Measurements from ENCODE around the gene MTG2.

The MTG2 gene

DNA sequence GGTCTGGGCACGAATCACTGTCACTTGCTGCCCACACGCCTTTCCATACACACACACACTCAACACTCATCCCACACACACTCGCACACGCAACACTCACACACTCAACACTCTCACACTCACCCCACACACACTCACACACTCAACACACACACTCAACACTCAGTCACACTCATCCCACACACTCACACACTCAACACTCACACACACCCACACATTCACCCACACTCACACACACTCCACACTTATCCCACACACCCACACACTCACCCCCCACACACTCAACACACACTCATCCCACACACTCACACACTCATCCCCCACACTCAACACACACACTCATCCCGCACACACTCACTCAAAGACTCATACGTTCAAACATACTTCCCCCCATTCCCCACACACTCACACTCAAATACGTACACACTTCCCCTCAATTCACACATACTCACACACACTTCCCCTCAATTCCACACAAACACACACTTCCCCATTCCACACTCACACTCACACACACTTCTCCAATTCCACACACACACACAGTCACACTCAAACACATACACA, 46.2 kb downstream of the MTG2 start:
- H3K27ac ChIP-seq, result no peak overlapping the region
- no peak overlapping the region for H3K4me3 ChIP-seq
- H4K20me1 ChIP-seq, result no peaks in the 10 kb centered on the region
- 0 out of 2 replicates have a peak, but pooled peaks cover 4% of the 10 kb centered on the region for H3K27me3 ChIP-seq
- TF ChIP-seq Cebpa-rat (IDR thresholded peaks at IDR 0.05), result no peak
- H3K9ac ChIP-seq, result no peak overlapping the region
- no peak overlapping the region for H3K4me2 ChIP-seq
- H3K9me3 ChIP-seq, result no peaks in the 10 kb centered on the region
- H3K4me1 ChIP-seq, result peaks cover 42% of the 10 kb centered on the region
- no peaks in the 10 kb centered on the region for H3K36me3 ChIP-seq

DNA sequence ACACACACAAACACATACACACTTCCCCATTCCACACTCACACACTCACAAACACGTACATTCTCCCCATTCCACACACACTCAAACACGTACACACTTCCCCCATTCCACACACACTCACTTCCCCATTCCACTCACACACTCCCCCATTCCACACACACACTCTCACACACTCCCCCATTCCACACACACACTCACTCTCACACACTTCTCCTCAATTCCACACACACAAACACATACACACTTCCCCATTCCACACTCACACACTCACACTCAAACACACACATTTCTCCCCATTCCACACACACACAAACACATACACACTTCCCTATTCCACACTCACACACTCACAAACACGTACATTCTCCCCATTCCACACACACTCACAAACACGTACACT, 46.8 kb downstream of the MTG2 start:
- Histone ChIP-seq H3K9ac (no peak overlapping the region), H4K20me1 (no peaks in the 10 kb centered on the region), H3K9me3 (no peaks in the 10 kb centered on the region), H3K36me3 (no peaks in the 10 kb centered on the region), H3K4me3 (no peak overlapping the region), H3K4me2 (no peak overlapping the region), H3K4me1 (peaks cover 43% of the 10 kb centered on the region), H3K27ac (no peak overlapping the region), H3K27me3 (0 out of 2 replicates have a peak, but pooled peaks cover under 1% of the 10 kb centered on the region)
- no peak for TF ChIP-seq Cebpa-rat (IDR thresholded peaks at IDR 0.05)

DNA sequence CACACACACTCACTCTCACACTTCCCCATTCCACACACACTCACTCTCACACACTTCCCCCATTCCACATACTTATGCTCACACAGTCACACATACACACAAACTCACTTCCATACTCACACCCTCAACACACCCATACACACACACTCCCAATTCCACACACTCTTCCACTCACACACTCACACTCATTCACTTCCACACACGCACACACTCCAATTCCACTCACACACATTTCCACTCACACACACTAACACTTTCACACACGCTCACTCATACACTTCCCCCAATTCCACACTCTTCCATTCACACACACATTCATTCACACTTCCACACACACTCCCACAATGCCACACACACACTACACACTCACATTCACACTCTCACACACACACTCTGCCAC, 47.4 kb downstream of the MTG2 start:
- Histone ChIP-seq H3K9me3 (no peaks in the 10 kb centered on the region), H3K4me2 (no peak overlapping the region), H3K4me1 (peaks cover 43% of the 10 kb centered on the region), H3K36me3 (no peaks in the 10 kb centered on the region), H4K20me1 (no peaks in the 10 kb centered on the region), H3K27ac (no peak overlapping the region), H3K27me3 (no peaks in the 10 kb centered on the region), H3K4me3 (no peak overlapping the region), H3K9ac (no peak overlapping the region)
- no peak for TF ChIP-seq Cebpa-rat (IDR thresholded peaks at IDR 0.05)

DNA sequence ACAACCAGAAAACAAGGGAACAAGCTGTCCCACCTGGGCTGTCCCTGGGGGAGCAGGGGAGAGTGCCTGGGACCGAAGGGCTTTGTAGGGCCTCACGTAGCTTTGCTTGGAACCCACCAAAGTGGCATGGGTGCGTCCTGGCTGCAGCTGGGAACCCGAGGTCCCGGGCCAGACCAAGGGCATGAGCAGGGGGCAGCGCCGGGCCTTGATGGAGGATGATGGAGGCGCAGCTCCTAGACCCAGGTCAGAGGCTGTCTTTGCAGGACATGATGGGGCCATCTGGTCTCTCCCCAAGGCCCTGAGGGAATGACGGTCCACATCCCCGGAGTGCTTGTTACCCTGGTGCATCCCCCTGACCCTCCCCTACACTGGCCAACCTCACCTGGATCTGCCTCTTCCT, 47.9 kb downstream of the MTG2 start:
- no peak for TF ChIP-seq Cebpa-rat (IDR thresholded peaks at IDR 0.05)
- H3K4me1 ChIP-seq, result peaks cover 43% of the 10 kb centered on the region
- no peaks in the 10 kb centered on the region for H3K27me3 ChIP-seq
- no peaks in the 10 kb centered on the region for H4K20me1 ChIP-seq
- no peak overlapping the region for H3K9ac ChIP-seq
- no peak overlapping the region for H3K4me2 ChIP-seq
- no peaks in the 10 kb centered on the region for H3K36me3 ChIP-seq
- no peak overlapping the region for H3K4me3 ChIP-seq
- H3K9me3 ChIP-seq, result no peaks in the 10 kb centered on the region
- no peak overlapping the region for H3K27ac ChIP-seq

DNA sequence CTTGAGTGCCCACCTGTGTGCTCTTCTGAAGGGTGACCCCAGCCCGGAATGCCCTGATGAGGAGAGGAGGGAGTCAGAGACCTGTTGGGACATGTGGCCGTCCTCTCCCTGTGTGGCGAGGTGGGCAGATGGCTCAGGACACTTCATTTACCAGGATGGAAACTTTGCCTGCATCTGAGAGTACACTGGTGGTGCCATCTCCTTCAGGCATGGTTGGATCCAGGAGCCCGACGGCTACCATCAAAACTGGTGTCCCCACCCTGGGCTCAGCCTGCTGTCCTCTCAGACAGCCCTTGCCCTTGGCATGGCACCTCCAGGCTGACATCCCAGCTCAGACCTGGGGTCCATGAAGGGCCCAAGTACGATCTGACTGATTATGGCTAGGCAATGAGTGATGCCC, 48.5 kb downstream of the MTG2 start:
- Histone ChIP-seq H3K4me2 (no peak overlapping the region), H4K20me1 (no peaks in the 10 kb centered on the region), H3K4me1 (peaks cover 43% of the 10 kb centered on the region), H3K27me3 (no peaks in the 10 kb centered on the region), H3K4me3 (no peak overlapping the region), H3K9me3 (no peaks in the 10 kb centered on the region), H3K36me3 (no peaks in the 10 kb centered on the region), H3K27ac (no peak overlapping the region), H3K9ac (no peak overlapping the region)
- no peak for TF ChIP-seq Cebpa-rat (IDR thresholded peaks at IDR 0.05)

DNA sequence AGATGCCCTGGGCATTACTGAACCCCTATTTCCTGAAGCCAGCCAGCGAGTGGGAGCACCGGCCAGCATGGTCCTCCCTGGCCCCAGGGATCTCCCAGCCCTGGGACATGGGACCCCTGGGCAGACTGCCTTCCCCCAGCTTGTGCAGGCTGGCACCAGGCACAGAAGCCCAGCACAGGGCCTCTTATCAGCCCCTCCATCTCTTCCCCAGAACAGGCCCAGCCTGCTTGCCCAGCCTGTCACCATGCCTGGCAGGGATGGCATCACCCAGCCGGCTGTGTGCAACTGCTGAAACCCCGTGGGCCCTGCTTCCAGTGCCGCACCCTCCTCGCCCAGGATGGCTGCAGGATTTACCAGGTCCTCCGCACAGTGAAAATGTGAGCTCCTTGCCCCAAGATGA, 49.4 kb downstream of the MTG2 start:
- Histone ChIP-seq H3K9me3 (no peaks in the 10 kb centered on the region), H3K27me3 (no peaks in the 10 kb centered on the region), H3K36me3 (no peaks in the 10 kb centered on the region), H3K4me1 (peaks cover 42% of the 10 kb centered on the region), H3K27ac (no peak overlapping the region), H3K4me2 (no peak overlapping the region), H4K20me1 (no peaks in the 10 kb centered on the region), H3K9ac (no peak overlapping the region), H3K4me3 (no peak overlapping the region)
- no peak for TF ChIP-seq Cebpa-rat (IDR thresholded peaks at IDR 0.05)

DNA sequence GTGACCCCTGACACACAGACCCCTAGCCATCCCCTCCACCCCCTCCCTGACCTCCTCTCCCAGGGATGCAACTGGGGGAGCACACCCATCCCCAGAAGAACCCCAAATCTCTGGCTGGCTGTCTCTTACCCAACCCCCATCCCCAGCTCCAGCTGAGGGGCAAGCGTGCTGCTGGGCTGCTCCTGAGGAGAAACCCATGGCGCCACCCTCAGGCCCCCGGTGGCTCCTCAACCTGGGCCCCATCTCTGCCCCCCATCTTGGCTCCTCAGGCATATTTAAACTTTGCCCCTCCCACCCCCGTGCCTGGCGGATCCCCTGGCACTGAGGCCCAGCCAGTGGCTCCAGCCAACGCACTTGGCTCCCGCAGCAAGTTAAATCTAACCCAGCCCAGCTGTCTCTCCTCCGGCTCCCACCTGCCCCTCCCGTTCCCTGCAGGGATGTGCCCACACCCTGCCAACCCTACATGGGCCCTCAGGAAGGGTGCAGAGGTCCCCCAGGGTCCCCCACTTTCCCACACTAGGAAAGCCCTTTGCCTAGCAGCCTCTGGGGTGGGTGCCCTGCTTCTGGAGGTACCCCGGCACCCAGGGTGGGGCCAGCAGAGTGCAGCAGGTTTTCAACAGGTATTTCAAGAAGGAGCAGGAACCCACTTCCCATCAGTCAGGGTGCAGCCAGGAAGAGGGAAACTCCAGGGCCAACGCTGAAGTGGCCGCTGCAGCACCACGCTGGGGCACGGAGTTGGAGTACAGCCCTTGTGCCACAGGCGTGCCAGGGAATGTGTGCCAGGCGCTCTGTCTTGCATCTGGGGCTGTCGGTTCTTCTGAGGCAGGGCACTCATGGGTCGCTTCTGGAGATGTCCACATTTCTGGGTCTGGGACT, 50.2 kb downstream of the MTG2 start:
- Histone ChIP-seq H3K27me3 (no peaks in the 10 kb centered on the region), H3K27ac (no peak overlapping the region), H4K20me1 (no peaks in the 10 kb centered on the region), H3K4me1 (peaks cover 42% of the 10 kb centered on the region), H3K9me3 (no peaks in the 10 kb centered on the region), H3K4me2 (no peak overlapping the region), H3K9ac (no peak overlapping the region), H3K4me3 (no peak overlapping the region), H3K36me3 (no peaks in the 10 kb centered on the region)
- no peak for TF ChIP-seq Cebpa-rat (IDR thresholded peaks at IDR 0.05)

DNA sequence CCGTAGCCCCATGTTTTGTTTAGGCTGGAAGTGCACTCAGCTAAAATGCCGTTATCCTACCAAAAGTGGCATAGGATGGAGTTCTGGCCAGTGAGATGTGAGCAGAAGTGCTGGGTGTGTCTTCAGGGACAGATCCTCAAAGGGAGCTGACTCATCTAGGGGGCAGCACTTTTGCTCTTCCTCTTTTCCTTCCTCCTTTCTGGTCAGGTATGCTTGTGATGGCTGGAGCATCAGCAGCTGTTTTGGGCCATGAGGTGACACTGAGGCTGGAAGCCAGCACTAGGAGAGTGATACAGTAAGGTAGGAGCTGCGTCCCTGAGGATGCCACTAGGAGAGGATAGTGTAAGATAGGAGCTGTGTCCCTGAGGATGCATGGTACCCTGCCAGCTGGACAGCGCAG, 50.9 kb downstream of the MTG2 start:
- H3K4me2 ChIP-seq, result no peak overlapping the region
- H3K36me3 ChIP-seq, result no peaks in the 10 kb centered on the region
- H3K4me1 ChIP-seq, result peaks cover 38% of the 10 kb centered on the region
- H3K27me3 ChIP-seq, result no peaks in the 10 kb centered on the region
- H4K20me1 ChIP-seq, result no peaks in the 10 kb centered on the region; the same call in 1 of the 2 replicates
- H3K4me3 ChIP-seq, result no peak overlapping the region
- TF ChIP-seq Cebpa-rat (IDR thresholded peaks at IDR 0.05), result no peak
- no peaks in the 10 kb centered on the region for H3K9me3 ChIP-seq
- H3K27ac ChIP-seq, result no peak overlapping the region
- no peak overlapping the region for H3K9ac ChIP-seq

DNA sequence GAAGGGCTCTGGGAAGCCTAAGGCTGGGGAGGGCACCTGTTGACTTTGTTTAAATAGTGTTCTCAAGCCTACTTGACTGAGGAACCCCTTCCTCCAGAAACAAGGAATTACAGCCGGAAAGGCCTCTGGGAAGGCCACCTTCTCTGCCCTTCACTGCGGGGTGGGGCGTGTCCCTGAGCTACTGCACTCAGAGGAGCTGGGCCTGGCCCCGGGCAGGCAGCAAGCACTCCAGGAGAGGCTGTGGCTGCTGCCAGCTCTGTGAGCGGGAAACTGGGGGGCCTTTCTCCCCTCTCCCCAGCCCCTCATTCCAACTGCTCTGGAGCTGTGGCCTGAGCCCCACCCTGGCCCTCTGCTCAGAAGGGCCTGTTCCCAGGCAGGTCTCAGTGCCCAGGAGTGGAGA, 51.5 kb downstream of the MTG2 start:
- no peak overlapping the region for H3K4me3 ChIP-seq
- no peak for TF ChIP-seq Cebpa-rat (IDR thresholded peaks at IDR 0.05)
- no peak overlapping the region; the same call in 1 of the 2 replicates for H3K27ac ChIP-seq
- H3K4me1 ChIP-seq, result peaks cover 43% of the 10 kb centered on the region
- H3K4me2 ChIP-seq, result peak overlapping the region; percentile 52
- no peaks in the 10 kb centered on the region for H3K27me3 ChIP-seq
- H3K9me3 ChIP-seq, result no peaks in the 10 kb centered on the region
- peaks cover 5% of the 10 kb centered on the region for H4K20me1 ChIP-seq
- H3K36me3 ChIP-seq, result no peaks in the 10 kb centered on the region
- H3K9ac ChIP-seq, result peak overlapping the region; percentile 50; the same call in 1 of the 2 replicates

Measured in BLaER1 (cell line).